ENCODE measurements around the gene FOXRED2.
A peak's percentile ranks its signal among the peaks of the same experiment; 100 is the strongest.

The FOXRED2 gene

GRCh38 chr22:36506637-36507517 is at the start of gene FOXRED2:
Gene FOXRED2, minus strand, starts transcription at chr22:36507040. Its CDS starts 618 bp downstream, at chr22:36506422.
- Histone ChIP-seq H3K9me3 (ENCODE audit: insufficient read depth, low read length) (peaks cover 5% of the 10 kb centered on the region; the same call in 1 of the 2 replicates), H3K27me3 (ENCODE audit: insufficient read depth, insufficient read length) (no peaks in the 10 kb centered on the region), H3K9ac (ENCODE audit: insufficient read length, low read depth) (peak within 1 kb of the TSS; percentile 72), H3K36me3 (ENCODE audit: insufficient read depth, insufficient read length, low read length) (peaks cover 45% of the 10 kb centered on the region), H3K4me3 (ENCODE audit: insufficient read length, low read depth) (peak within 1 kb of the TSS; percentile 46), H3K4me1 (ENCODE audit: insufficient read depth, insufficient read length) (peaks cover 5% of the 10 kb centered on the region)
- DNase-seq (ENCODE audit: low read depth, low spot score), result peak; percentile 71
- TF ChIP-seq YY1 (IDR thresholded peaks at IDR 0.05; ENCODE audit: insufficient read depth, insufficient read length) (no peak), ZNF274 (IDR thresholded peaks at IDR 0.05; ENCODE audit: low read depth, low read length) (no peak), SUZ12 (IDR thresholded peaks at IDR 0.05; ENCODE audit: extremely low read depth, insufficient read depth, insufficient read length) (no peak)

- Histone ChIP-seq H3K4me1 (ENCODE audit: insufficient read depth, insufficient read length) (peaks cover 3% of the 10 kb centered on the region), H3K4me3 (ENCODE audit: insufficient read length, low read depth) (no peak overlapping the region), H3K9ac (ENCODE audit: insufficient read length, low read depth) (no peak overlapping the region), H3K9me3 (ENCODE audit: insufficient read depth, low read length) (no peaks in the 10 kb centered on the region), H3K27me3 (ENCODE audit: insufficient read depth, insufficient read length) (no peaks in the 10 kb centered on the region), H3K36me3 (ENCODE audit: insufficient read depth, insufficient read length, low read length) (no peaks in the 10 kb centered on the region)
- DNase-seq (ENCODE audit: low read depth, low spot score), result no peak
- TF ChIP-seq ZNF274 (IDR thresholded peaks at IDR 0.05; ENCODE audit: low read depth, low read length), result no peak
Observed at GRCh38 chr22:36554098-36554497, 47.3 kb upstream of the FOXRED2 start.

- Histone ChIP-seq H3K9me3 (ENCODE audit: insufficient read depth, low read length) (no peaks in the 10 kb centered on the region), H3K4me1 (ENCODE audit: insufficient read depth, insufficient read length) (peaks cover 7% of the 10 kb centered on the region), H3K9ac (ENCODE audit: insufficient read length, low read depth) (no peak overlapping the region), H3K36me3 (ENCODE audit: insufficient read depth, insufficient read length, low read length) (no peaks in the 10 kb centered on the region), H3K4me3 (ENCODE audit: insufficient read length, low read depth) (no peak overlapping the region), H3K27me3 (ENCODE audit: insufficient read depth, insufficient read length) (no peaks in the 10 kb centered on the region)
- DNase-seq (ENCODE audit: low read depth, low spot score), result no peak
- TF ChIP-seq ZNF274 (IDR thresholded peaks at IDR 0.05; ENCODE audit: low read depth, low read length) (no peak), YY1 (IDR thresholded peaks at IDR 0.05; ENCODE audit: insufficient read depth, insufficient read length) (no peak), SUZ12 (IDR thresholded peaks at IDR 0.05; ENCODE audit: extremely low read depth, insufficient read depth, insufficient read length) (no peak)
Observed at GRCh38 chr22:36552289-36552688, 45.4 kb upstream of the FOXRED2 start.

GRCh38 chr22:36550701-36551495 is 44.1 kb upstream of the FOXRED2 start:
- Histone ChIP-seq H3K36me3 (ENCODE audit: insufficient read depth, insufficient read length, low read length) (no peaks in the 10 kb centered on the region), H3K9me3 (ENCODE audit: insufficient read depth, low read length) (no peaks in the 10 kb centered on the region), H3K4me3 (ENCODE audit: insufficient read length, low read depth) (no peak overlapping the region), H3K9ac (ENCODE audit: insufficient read length, low read depth) (no peak overlapping the region), H3K4me1 (ENCODE audit: insufficient read depth, insufficient read length) (peaks cover 7% of the 10 kb centered on the region), H3K27me3 (ENCODE audit: insufficient read depth, insufficient read length) (no peaks in the 10 kb centered on the region)
- DNase-seq (ENCODE audit: low read depth, low spot score), result no peak
- no peak for TF ChIP-seq ZNF274 (IDR thresholded peaks at IDR 0.05; ENCODE audit: low read depth, low read length)
- TF ChIP-seq YY1 (IDR thresholded peaks at IDR 0.05; ENCODE audit: insufficient read depth, insufficient read length), result no peak
- no peak for TF ChIP-seq SUZ12 (IDR thresholded peaks at IDR 0.05; ENCODE audit: extremely low read depth, insufficient read depth, insufficient read length)

- peaks cover 7% of the 10 kb centered on the region for H3K4me1 ChIP-seq (ENCODE audit: insufficient read depth, insufficient read length)
- peak overlapping the region; percentile 61 for H3K9ac ChIP-seq (ENCODE audit: insufficient read length, low read depth)
- no peak for DNase-seq (ENCODE audit: low read depth, low spot score)
- H3K9me3 ChIP-seq (ENCODE audit: insufficient read depth, low read length), result no peaks in the 10 kb centered on the region
- H3K27me3 ChIP-seq (ENCODE audit: insufficient read depth, insufficient read length), result no peaks in the 10 kb centered on the region
- TF ChIP-seq SUZ12 (IDR thresholded peaks at IDR 0.05; ENCODE audit: extremely low read depth, insufficient read depth, insufficient read length) (no peak), YY1 (IDR thresholded peaks at IDR 0.05; ENCODE audit: insufficient read depth, insufficient read length) (no peak), ZNF274 (IDR thresholded peaks at IDR 0.05; ENCODE audit: low read depth, low read length) (no peak)
- no peaks in the 10 kb centered on the region for H3K36me3 ChIP-seq (ENCODE audit: insufficient read depth, insufficient read length, low read length)
- no peak overlapping the region for H3K4me3 ChIP-seq (ENCODE audit: insufficient read length, low read depth)
Observed at GRCh38 chr22:36549033-36549432, 42.2 kb upstream of the FOXRED2 start.

GRCh38 chr22:36548606-36549005 is 41.8 kb upstream of the FOXRED2 start:
- peak overlapping the region; percentile 61 for H3K9ac ChIP-seq (ENCODE audit: insufficient read length, low read depth)
- H3K36me3 ChIP-seq (ENCODE audit: insufficient read depth, insufficient read length, low read length), result no peaks in the 10 kb centered on the region
- no peak for DNase-seq (ENCODE audit: low read depth, low spot score)
- H3K27me3 ChIP-seq (ENCODE audit: insufficient read depth, insufficient read length), result no peaks in the 10 kb centered on the region
- no peaks in the 10 kb centered on the region for H3K9me3 ChIP-seq (ENCODE audit: insufficient read depth, low read length)
- no peak overlapping the region for H3K4me3 ChIP-seq (ENCODE audit: insufficient read length, low read depth)
- H3K4me1 ChIP-seq (ENCODE audit: insufficient read depth, insufficient read length), result peaks cover 7% of the 10 kb centered on the region
- no peak for TF ChIP-seq YY1 (IDR thresholded peaks at IDR 0.05; ENCODE audit: insufficient read depth, insufficient read length)
- no peak for TF ChIP-seq SUZ12 (IDR thresholded peaks at IDR 0.05; ENCODE audit: extremely low read depth, insufficient read depth, insufficient read length)
- no peak for TF ChIP-seq ZNF274 (IDR thresholded peaks at IDR 0.05; ENCODE audit: low read depth, low read length)

GRCh38 chr22:36546932-36547331 is 40.1 kb upstream of the FOXRED2 start:
- Histone ChIP-seq H3K4me1 (ENCODE audit: insufficient read depth, insufficient read length) (peaks cover 7% of the 10 kb centered on the region), H3K9me3 (ENCODE audit: insufficient read depth, low read length) (no peaks in the 10 kb centered on the region), H3K27me3 (ENCODE audit: insufficient read depth, insufficient read length) (no peaks in the 10 kb centered on the region), H3K4me3 (ENCODE audit: insufficient read length, low read depth) (no peak overlapping the region), H3K36me3 (ENCODE audit: insufficient read depth, insufficient read length, low read length) (no peaks in the 10 kb centered on the region), H3K9ac (ENCODE audit: insufficient read length, low read depth) (no peak overlapping the region)
- no peak for TF ChIP-seq ZNF274 (IDR thresholded peaks at IDR 0.05; ENCODE audit: low read depth, low read length)
- TF ChIP-seq SUZ12 (IDR thresholded peaks at IDR 0.05; ENCODE audit: extremely low read depth, insufficient read depth, insufficient read length), result no peak
- no peak for TF ChIP-seq YY1 (IDR thresholded peaks at IDR 0.05; ENCODE audit: insufficient read depth, insufficient read length)
- DNase-seq (ENCODE audit: low read depth, low spot score), result no peak

Measured in NT2/D1 (cell line).